Mesenchymal stem cell (in vitro differentiated cells and primary cell): ENCODE measurements around the gene DLAT.

Experiments
- DNase-seq: peaks from one replicate; pipeline ENCODE4 v3.0.0-alpha.2; 2013
- H2AFZ ChIP-seq: one replicate; pipeline ENCODE4 v1.6.1; 2013; ENCODE audit warnings: low read depth, mild to moderate bottlenecking, control low read depth, inconsistent platforms, low read length, moderate library complexity
- H2AK5ac ChIP-seq: 2 replicates; pipeline ENCODE4 v1.6.1; 2013; ENCODE audit warnings: low read length, moderate library complexity, mild to moderate bottlenecking, inconsistent platforms; ENCODE audit not compliant: severe bottlenecking
- H2BK120ac ChIP-seq: one replicate; pipeline ENCODE4 v1.6.1; 2013; ENCODE audit warnings: low read depth, mild to moderate bottlenecking, inconsistent platforms, low read length, moderate library complexity
- H2BK12ac ChIP-seq, 2 experiments: one replicate each; pipeline ENCODE4 v1.6.1; 2013; ENCODE audit warnings: inconsistent platforms in 2 of 2, low read length in 2 of 2, mild to moderate bottlenecking in 2 of 2, moderate library complexity in 2 of 2, control low read depth in 1 of 2
- H2BK15ac ChIP-seq: one replicate; pipeline ENCODE4 v1.6.1; 2013; ENCODE audit warnings: mild to moderate bottlenecking, low read depth, inconsistent platforms; ENCODE audit not compliant: poor library complexity, severe bottlenecking
- H2BK5ac ChIP-seq: 2 replicates; pipeline ENCODE4 v1.6.1; 2013; ENCODE audit warnings: low read depth, mild to moderate bottlenecking, low read length, control low read depth, inconsistent platforms; ENCODE audit not compliant: poor library complexity, severe bottlenecking
- H3K14ac ChIP-seq, 2 experiments: one replicate each; pipeline ENCODE4 v1.6.1; 2013; ENCODE audit warnings: inconsistent platforms in 2 of 2, low read length in 2 of 2, control low read depth in 1 of 2, mild to moderate bottlenecking in 1 of 2, moderate library complexity in 1 of 2
- H3K18ac ChIP-seq, 2 experiments: one replicate each; pipeline ENCODE4 v1.6.1; 2013; ENCODE audit warnings: inconsistent platforms in 2 of 2, low read length in 2 of 2, control low read depth in 1 of 2, low read depth in 1 of 2, mild to moderate bottlenecking in 1 of 2
- H3K23ac ChIP-seq, 2 experiments: one replicate each; pipeline ENCODE4 v1.6.1; 2013; ENCODE audit warnings: inconsistent platforms in 2 of 2, low read length in 2 of 2, mild to moderate bottlenecking in 2 of 2, moderate library complexity in 2 of 2, control low read depth in 1 of 2
- H3K27ac ChIP-seq: 2 replicates; pipeline ENCODE4 v1.5.1; 2013; ENCODE audit warnings: mild to moderate bottlenecking, moderate library complexity, low read length, control low read depth, inconsistent platforms; ENCODE audit not compliant: poor library complexity, severe bottlenecking
- H3K27me3 ChIP-seq, 2 experiments: 2 replicates each; pipeline versions ENCODE4 v1.6.1 to v1.7.0; 2013; ENCODE audit warnings: low read length in 2 of 2, mild to moderate bottlenecking in 2 of 2, moderate library complexity in 2 of 2, control low read depth in 1 of 2, inconsistent platforms in 1 of 2; ENCODE audit not compliant: control insufficient read depth in 1 of 2, insufficient read depth in 1 of 2
- H3K36me3 ChIP-seq, 2 experiments: 2 replicates each; pipeline versions ENCODE4 v1.6.1 to v1.7.0; 2013; ENCODE audit warnings: low read length in 2 of 2, control low read depth in 1 of 2, inconsistent platforms in 1 of 2, low read depth in 1 of 2, mild to moderate bottlenecking in 1 of 2; ENCODE audit not compliant: insufficient read depth in 2 of 2, control insufficient read depth in 1 of 2
- H3K4ac ChIP-seq, 2 experiments: one replicate each; pipeline ENCODE4 v1.6.1; 2013; ENCODE audit warnings: inconsistent platforms in 2 of 2, low read length in 2 of 2, mild to moderate bottlenecking in 2 of 2, moderate library complexity in 2 of 2, control low read depth in 1 of 2, low read depth in 1 of 2
- H3K4me1 ChIP-seq: 2 replicates; pipeline ENCODE4 v1.6.1; 2013; ENCODE audit warnings: low read depth, low read length, control low read depth; ENCODE audit not compliant: control insufficient read depth, insufficient read depth
- H3K4me2 ChIP-seq: 2 replicates; pipeline ENCODE4 v1.6.1; 2013; ENCODE audit warnings: low read length, mild to moderate bottlenecking, inconsistent platforms; ENCODE audit not compliant: poor library complexity, severe bottlenecking
- H3K4me3 ChIP-seq, 2 experiments: 2 replicates each; pipeline versions ENCODE4 v1.5.1 to v1.7.0; 2013; ENCODE audit warnings: low read length in 2 of 2, mild to moderate bottlenecking in 2 of 2, control low read depth in 1 of 2, low read depth in 1 of 2; ENCODE audit not compliant: insufficient read depth in 1 of 2
- H3K79me1 ChIP-seq: replicated peaks from 2 replicates; pipeline ENCODE4 v1.6.1; 2013; ENCODE audit warnings: mild to moderate bottlenecking, control low read depth, low read length, inconsistent platforms; ENCODE audit not compliant: poor library complexity, severe bottlenecking
- H3K9ac ChIP-seq: 2 replicates; pipeline ENCODE4 v1.7.0; 2013; ENCODE audit warnings: mild to moderate bottlenecking, low read length, moderate library complexity
- H3K9me3 ChIP-seq: 2 replicates; pipeline ENCODE4 v1.7.0; 2013; ENCODE audit warnings: mild to moderate bottlenecking, low read length; ENCODE audit not compliant: control insufficient read depth
- H4K8ac ChIP-seq: one replicate; pipeline ENCODE4 v1.6.1; 2013; ENCODE audit warnings: inconsistent platforms, mild to moderate bottlenecking, low read length, moderate library complexity
- H4K91ac ChIP-seq: one replicate; pipeline ENCODE4 v1.6.1; 2013; ENCODE audit warnings: mild to moderate bottlenecking, low read length, inconsistent platforms
- WGBS: methylation state at CpG from one replicate; pipeline ENCODE4 v1.1.7; 2013; ENCODE audit warnings: mixed read lengths; 5-methylcytosine and 5-hydroxymethylcytosine counted together

DLAT gene

GRCh38 chr11:111999111-111999510, 26.1 kb upstream of the DLAT start:
- no peak overlapping the region for H2AK5ac ChIP-seq
- H2AFZ ChIP-seq = no peak overlapping the region
- no peaks in the 10 kb centered on the region for H3K79me1 ChIP-seq
- no peak overlapping the region for H2BK12ac ChIP-seq
- H3K14ac ChIP-seq = no peak overlapping the region
- DNase-seq = no peak
- H3K4me2 ChIP-seq = no peak overlapping the region
- no peak overlapping the region for H3K18ac ChIP-seq
- no peak overlapping the region for H3K23ac ChIP-seq
- H3K27me3 ChIP-seq = no peaks in the 10 kb centered on the region
- H3K9me3 ChIP-seq = no peaks in the 10 kb centered on the region
- H2BK120ac ChIP-seq = no peak overlapping the region
- H3K4ac ChIP-seq = no peak overlapping the region
- H3K4me1 ChIP-seq = no peaks in the 10 kb centered on the region
- no peak overlapping the region for H3K4me3 ChIP-seq
- H3K36me3 ChIP-seq = peaks cover 16 to 71% of the 10 kb centered on the region in 2 experiments
- no peak overlapping the region for H4K91ac ChIP-seq
- H3K27ac ChIP-seq = no peak overlapping the region
- H4K8ac ChIP-seq = no peak overlapping the region
- H2BK15ac ChIP-seq = no peak overlapping the region
- H2BK5ac ChIP-seq = no peak overlapping the region
- no peak overlapping the region for H3K9ac ChIP-seq

- Histone ChIP-seq H3K79me1 (no peaks in the 10 kb centered on the region), H2BK12ac (no peak overlapping the region), H2AFZ (no peak overlapping the region), H3K9me3 (no peaks in the 10 kb centered on the region), H4K8ac (no peak overlapping the region), H3K36me3 (peaks cover 13 to 67% of the 10 kb centered on the region in 2 experiments), H3K23ac (no peak overlapping the region), H3K18ac (no peak overlapping the region), H4K91ac (no peak overlapping the region), H3K4ac (no peak overlapping the region), H3K4me1 (no peaks in the 10 kb centered on the region), H2AK5ac (no peak overlapping the region), H2BK5ac (no peak overlapping the region), H2BK120ac (no peak overlapping the region), H3K4me3 (no peak overlapping the region), H3K9ac (no peak overlapping the region), H3K27me3 (no peaks in the 10 kb centered on the region), H3K4me2 (no peak overlapping the region), H3K14ac (no peak overlapping the region), H2BK15ac (no peak overlapping the region), H3K27ac (no peak overlapping the region)
- WGBS = no CpG with 5 or more reads among the region's 1 CpG
- no peak for DNase-seq
Observed at GRCh38 chr11:112000703-112001102, 24.5 kb upstream of the DLAT start.

GRCh38 chr11:112002491-112003216, 22.6 kb upstream of the DLAT start:
- Histone ChIP-seq H4K91ac (no peak overlapping the region), H3K4me1 (no peaks in the 10 kb centered on the region), H3K9ac (no peak overlapping the region), H2BK5ac (no peak overlapping the region), H4K8ac (no peak overlapping the region), H3K14ac (no peak overlapping the region), H3K4ac (no peak overlapping the region), H3K4me3 (no peak overlapping the region), H2BK12ac (no peak overlapping the region), H3K18ac (no peak overlapping the region), H3K79me1 (no peaks in the 10 kb centered on the region), H3K27me3 (no peaks in the 10 kb centered on the region), H3K23ac (no peak overlapping the region), H2BK120ac (no peak overlapping the region), H2BK15ac (no peak overlapping the region), H3K4me2 (no peak overlapping the region), H3K27ac (no peak overlapping the region), H2AK5ac (no peak overlapping the region), H3K9me3 (no peaks in the 10 kb centered on the region), H3K36me3 (peaks cover 13 to 63% of the 10 kb centered on the region in 2 experiments), H2AFZ (no peak overlapping the region)
- 98% methylated on average over 4 of the region's 6 CpGs for WGBS
- DNase-seq = no peak

- no peak overlapping the region for H2AFZ ChIP-seq
- no peak overlapping the region for H3K9ac ChIP-seq
- H3K14ac ChIP-seq = no peak overlapping the region
- no peaks in the 10 kb centered on the region for H3K27me3 ChIP-seq
- 76% methylated on average over 4 of the region's 4 CpGs for WGBS
- H2BK120ac ChIP-seq = no peak overlapping the region
- H2AK5ac ChIP-seq = no peak overlapping the region
- H3K27ac ChIP-seq = no peak overlapping the region
- no peak for DNase-seq
- H3K23ac ChIP-seq = no peak overlapping the region
- no peak overlapping the region for H2BK12ac ChIP-seq
- no peak overlapping the region for H2BK5ac ChIP-seq
- H3K4me1 ChIP-seq = no peaks in the 10 kb centered on the region
- no peaks in the 10 kb centered on the region for H3K79me1 ChIP-seq
- peaks cover 13 to 48% of the 10 kb centered on the region in 2 experiments for H3K36me3 ChIP-seq
- no peaks in the 10 kb centered on the region for H3K9me3 ChIP-seq
- H4K91ac ChIP-seq = no peak overlapping the region
- no peak overlapping the region for H3K4me3 ChIP-seq
- no peak overlapping the region for H3K18ac ChIP-seq
- H2BK15ac ChIP-seq = no peak overlapping the region
- no peak overlapping the region for H3K4me2 ChIP-seq
- no peak overlapping the region for H4K8ac ChIP-seq
- no peak overlapping the region for H3K4ac ChIP-seq
Observed at GRCh38 chr11:112004389-112004788, 20.8 kb upstream of the DLAT start.
